EH (cell line): ENCODE measurements around the gene DNHD1.
"Not testable (repeated sequence)": the region's sequence is repeated elsewhere in the genome, so short reads cannot be mapped to it uniquely, and the experiment has no call there.

ENCODE experiments used
- DNase-seq: peaks from one replicate; pipeline ENCODE4 v3.0.0-alpha.2; 2015; ENCODE audit warnings: low read depth

DNHD1 gene

DNA sequence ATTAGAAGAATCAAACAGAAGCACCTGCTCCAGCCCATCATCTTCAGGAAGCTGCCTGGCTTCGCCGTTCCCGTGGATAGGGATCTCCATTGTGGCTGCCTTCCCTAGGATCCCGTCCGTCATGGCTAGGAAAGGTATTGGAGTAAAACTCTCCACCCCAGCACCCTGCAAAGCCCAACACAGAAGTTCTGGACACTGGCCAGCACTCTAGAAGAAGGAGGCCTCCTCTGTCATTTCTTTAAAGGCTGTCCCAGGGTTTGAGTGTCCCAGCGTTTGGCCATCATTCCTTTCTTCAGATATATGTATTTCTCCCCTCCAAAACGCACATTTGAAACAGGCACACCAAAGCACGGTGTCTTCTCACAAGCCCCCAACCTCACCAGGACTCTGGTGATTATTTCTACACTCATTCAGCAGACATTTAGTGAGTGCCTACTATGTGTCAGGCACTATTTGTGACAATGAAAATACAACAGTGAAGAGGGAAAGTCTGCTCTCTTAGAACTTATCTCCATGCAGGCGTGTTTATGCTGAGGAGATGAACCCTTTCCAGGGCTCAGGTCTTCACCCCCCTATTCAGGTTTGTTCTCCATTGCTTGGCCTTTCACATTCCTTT lies 16.7 kb upstream of the DNHD1 start:
- DNase-seq, result peak; percentile 39

DNA sequence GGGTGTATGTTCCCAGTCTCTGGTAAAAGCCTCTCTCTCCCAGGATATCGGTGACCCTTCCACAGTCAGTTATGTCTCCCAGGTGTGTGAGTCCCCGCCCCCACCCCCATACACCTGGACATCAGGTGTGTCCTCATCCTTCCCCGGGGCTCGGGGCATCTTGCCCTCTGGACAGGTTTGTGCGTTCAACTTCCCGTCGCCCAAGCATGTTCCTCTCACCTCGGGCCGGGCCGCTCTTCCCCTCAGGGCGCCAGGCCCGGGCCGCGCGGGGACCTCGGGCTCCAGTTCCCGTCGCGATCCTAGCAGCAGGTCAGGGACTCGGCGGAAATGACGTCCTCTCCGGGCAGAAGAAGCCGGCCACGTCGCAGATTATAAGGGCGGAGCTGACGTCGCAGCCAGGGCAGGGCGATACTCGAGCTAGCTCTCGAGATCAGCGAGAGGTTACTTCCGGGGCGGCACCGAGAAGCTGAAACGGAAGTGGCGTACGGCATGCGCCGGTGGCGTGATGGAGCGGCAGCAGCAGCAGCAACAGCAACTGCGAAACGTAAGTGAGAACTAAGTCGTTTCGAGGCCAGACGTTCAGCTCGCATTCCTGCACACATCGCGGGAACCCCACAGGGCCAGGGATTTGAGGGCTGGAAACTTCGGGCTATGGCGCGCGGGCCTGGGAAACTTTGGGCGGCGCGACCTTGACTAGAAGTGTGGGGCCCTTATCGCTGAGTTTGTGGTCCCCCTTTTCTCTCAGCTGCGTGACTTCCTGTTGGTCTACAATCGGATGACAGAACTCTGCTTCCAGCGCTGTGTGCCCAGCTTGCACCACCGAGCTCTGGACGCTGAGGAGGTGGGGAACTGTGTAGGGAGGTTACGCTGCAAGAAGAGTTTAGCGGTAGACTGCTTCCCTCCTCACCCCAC lies 15.8 kb upstream of the DNHD1 start, which contains the start of the genes ARFIP2 and TIMM10B:
ARFIP2 (minus strand) TSS at position 320 of the 912 bp plus-strand sequence. CDS start 910 bp downstream, outside the sequence.
TIMM10B (plus strand) TSS at position 490 of the 912 bp plus-strand sequence; CDS start at position 506, 16 bp downstream.
- DNase-seq, result peak; percentile 99

DNA sequence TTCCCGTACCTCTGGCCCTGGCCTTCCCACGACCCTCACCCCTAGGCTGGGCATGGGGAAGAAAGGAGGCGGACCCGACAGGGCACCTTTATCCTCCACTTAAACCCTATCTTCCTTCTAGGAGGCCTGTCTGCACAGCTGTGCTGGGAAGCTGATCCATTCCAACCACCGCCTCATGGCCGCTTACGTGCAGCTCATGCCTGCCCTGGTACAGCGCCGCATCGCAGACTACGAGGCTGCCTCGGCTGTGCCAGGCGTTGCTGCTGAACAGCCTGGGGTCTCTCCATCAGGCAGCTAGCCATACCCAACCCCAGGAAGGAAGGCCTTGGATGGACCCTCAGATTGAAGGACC lies 15.2 kb upstream of the DNHD1 start:
- no peak for DNase-seq

DNA sequence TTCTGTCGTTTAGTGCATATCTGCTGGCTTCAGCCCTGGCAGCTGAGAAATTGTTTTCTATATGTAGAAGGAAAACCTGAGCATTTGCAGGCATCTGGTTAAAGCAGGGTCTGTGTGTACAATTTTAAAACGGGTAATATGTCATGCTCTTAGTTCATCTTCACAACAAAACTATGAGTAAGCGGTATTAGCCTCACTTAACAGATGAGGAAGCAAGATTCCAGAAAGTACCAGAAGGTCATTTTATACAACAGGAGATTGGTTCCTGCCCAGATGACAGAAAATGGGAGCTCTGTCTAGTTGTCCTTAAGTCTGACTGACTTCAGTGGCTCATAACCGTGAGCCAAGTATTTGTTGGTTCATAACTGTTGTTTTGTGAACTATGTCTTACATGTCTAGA lies 14.6 kb upstream of the DNHD1 start:
- no peak for DNase-seq

DNA sequence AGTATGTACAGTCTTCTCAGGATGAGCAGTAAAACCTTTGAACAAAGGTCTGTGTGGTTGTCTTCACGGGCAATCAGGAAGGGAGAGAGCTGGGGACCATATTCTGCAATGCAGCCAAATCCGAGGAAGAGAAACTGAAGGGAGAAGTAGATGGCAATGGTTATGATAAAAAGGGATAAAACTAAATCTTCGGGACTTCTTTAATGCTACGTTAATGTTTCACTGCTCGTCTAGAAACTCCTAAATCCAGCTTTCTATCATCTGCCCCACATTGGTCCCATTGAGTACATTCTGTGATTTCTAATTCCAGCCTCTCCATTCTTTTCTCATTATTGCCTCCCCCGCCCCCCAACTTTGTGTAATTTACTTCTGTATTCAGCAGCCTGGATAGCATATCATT lies 14.1 kb upstream of the DNHD1 start:
- DNase-seq, result no peak

DNA sequence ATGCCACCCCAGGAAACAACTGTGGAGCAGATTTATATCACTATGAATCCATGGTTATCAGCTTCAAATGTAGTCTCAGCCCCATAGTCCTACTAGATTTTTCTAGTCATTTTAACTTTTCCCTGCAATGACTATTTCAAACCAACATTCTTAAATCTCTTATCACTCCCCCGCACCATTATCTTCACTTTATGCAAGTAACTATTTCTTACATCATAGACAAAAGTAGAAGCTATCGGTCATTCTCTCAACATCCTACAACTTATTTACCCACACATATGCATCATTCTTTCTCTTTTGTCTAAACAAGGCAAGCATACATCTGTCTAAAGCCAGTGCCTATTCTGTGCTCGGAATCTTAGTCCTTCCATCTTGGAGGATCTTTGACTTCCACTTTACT lies 11.4 kb upstream of the DNHD1 start:
- no peak for DNase-seq

DNA sequence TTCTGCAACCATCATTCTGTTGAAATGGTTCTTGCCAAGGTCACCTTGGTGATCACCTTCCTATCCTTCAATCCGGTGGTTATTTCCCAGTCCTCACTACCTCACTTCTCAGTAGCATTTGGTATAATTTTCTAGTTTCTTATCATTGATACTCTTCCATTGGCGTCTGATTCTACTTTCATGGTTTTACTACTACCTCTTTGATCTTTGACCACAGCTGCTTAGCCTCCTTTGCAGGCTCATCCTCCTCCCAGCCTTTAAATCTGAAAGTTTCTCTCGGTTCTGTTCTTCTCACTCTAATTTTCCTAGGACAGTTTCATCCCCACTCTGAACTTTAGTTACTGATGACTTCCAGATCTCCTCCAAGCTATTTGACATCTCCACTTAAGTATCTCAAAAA lies 10.8 kb upstream of the DNHD1 start:
- no peak for DNase-seq

- DNase-seq, result no peak
Observed at GRCh38 chr11:6486938-6487337, 10.1 kb upstream of the DNHD1 start.

DNA sequence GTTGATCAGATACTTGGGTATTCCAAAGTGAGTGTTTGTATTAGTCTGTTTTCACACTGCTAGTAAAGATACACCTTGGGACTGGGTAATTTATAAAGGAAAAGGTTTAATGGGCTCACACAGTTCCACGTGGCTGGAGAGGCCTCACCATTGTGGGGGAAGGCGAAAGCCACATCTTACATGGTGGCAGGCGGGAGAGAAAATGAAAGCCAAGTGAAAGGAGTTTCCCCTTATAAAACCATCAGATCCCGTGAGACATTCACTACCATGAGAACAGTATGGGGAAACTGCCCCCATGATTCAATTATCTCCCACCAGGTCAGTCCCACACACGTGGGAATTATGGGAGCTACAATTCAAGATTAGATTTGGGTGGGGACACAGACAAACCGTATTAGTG lies 8.7 kb upstream of the DNHD1 start:
- DNase-seq, result no peak

- DNase-seq, result no peak
Observed at GRCh38 chr11:6488821-6489220, 8.3 kb upstream of the DNHD1 start.

DNA sequence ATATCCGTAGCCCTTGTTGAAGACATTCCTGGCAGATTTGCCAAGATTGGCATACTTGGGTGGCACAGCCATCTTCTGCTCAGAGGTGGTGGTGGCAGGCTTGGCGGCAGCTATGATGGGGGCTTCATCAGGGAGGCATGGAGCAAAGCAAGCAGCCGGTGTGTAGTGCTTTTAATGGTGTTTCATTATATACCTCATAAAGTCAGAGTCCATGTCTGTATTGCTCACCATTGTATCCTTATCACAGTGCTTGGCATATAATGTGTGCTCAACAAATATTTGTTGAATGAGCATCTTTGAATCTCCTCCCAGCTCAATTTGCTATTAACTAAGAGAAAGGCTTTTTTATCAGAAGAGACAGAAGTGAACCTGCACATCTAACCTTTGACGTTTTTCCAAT lies 7.8 kb upstream of the DNHD1 start:
- DNase-seq, result no peak

- no peak for DNase-seq
Observed at GRCh38 chr11:6498121-6498520, 1.0 kb downstream of the DNHD1 start.

- DNase-seq, result no peak
Observed at GRCh38 chr11:6498544-6498943, 1.5 kb downstream of the DNHD1 start.

DNA sequence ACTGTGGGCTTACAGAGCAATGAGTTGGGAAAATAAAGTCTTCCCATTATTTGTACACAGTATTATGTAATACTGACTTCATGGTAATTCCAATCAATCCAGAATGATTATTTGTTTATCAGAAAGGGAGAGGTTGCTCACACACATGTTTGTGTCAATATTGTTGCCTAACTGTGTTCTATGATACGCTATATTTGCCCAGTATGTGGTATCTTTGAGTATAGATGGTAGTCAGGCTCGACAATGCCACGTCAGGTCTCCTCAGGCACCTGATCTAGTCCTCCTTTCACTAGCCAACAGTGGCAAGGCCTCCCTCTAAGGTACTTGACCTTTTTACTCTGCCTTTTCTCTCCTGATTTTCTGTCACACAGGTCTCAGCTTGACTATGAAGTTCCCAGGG lies 5.3 kb downstream of the DNHD1 start:
- no peak for DNase-seq

DNA sequence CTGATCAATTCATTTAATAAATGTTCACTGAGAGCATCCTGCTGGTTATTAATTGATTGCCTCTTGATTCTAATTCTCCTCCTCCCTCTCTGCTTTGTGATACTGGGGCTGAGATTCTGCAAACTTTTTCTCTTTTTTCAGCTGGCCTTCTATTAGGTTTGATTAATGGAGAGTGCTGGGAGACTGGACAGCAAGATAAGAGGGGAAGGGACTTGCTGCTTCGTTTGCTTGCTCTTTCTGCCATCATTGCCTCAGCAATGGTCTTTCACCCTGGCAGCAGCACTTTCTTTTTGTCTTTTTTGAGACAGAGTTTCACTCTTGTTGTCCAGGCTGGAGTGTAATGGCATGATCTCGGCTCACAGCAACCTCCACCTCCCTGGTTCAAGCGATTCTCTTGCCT lies 7.1 kb downstream of the DNHD1 start:
- no peak for DNase-seq

- peak; percentile 82 for DNase-seq
Observed at GRCh38 chr11:6505577-6506240, 8.6 kb downstream of the DNHD1 start.

GRCh38 chr11:6516865-6517264 lies 19.8 kb downstream of the DNHD1 start:
- no peak for DNase-seq

GRCh38 chr11:6520265-6520664 lies 23.2 kb downstream of the DNHD1 start:
- no peak for DNase-seq

DNA sequence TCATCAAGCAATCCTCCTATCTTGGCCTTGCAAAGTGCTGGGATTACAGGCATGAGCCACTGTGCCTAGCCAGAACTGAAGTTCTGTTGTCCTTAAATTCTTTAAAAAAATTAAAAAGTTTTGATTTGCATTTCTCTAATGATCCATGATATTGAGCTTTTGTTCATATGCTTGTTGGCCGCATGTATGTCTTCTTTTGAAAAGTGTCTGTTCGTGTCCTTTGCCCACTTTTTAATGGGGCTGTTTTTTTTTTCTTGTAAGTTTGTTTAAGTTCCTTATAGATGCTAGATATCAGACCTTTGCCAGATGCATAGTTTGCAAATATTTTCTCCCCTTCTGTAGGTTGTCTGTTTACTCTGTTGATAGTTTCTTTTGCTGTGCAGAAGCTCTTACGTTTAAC lies 24.9 kb downstream of the DNHD1 start:
- DNase-seq, result not testable (repeated sequence)

DNA sequence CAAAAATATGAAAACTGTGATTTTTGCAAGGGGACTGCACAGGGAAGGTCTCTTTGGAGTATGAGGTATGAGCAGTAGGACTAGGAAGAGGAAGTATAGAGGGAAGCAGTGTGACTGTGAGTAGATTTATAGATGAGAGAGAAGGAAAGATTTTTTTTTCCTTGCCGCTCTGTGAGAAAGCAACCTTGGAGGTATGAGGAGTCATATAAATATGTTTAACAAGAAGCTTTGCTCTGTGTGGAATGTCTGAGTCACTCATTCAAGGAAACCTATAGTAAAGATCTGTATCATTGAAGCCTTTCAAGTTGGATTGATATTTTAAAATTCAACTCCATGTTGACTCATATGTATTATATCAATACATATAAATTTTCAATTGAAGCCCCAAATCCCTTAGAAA lies 26.2 kb downstream of the DNHD1 start:
- DNase-seq, result peak; percentile 78

GRCh38 chr11:6526411-6527135 lies 29.5 kb downstream of the DNHD1 start:
- no peak for DNase-seq

- no peak for DNase-seq
Observed at GRCh38 chr11:6529266-6529665, 32.2 kb downstream of the DNHD1 start.
